Smooth muscle cell (in vitro differentiated cells): ENCODE measurements around the gene FBXO11. TPM values are rescaled to one million over a fixed set of nuclear protein-coding genes. Genes with fewer than 3 reads are reported as not detected.

Experiments used
- DNase-seq: peaks from one replicate; lab custom pipeline; 2025; ENCODE audit not compliant: unreplicated experiment; lab: John Stamatoyannopoulos, UW
- H2AFZ ChIP-seq: fragments of 200-600 bp; sonication (generic); 2 replicates; pipeline ENCODE4 v1.6.0; 2016; ENCODE audit warnings: antibody characterized with exemption, low read depth, mild to moderate bottlenecking
- H3F3A ChIP-seq: fragments of 200-600 bp; sonication (generic); 2 replicates; pipeline ENCODE4 v1.6.0; 2017; ENCODE audit warnings: antibody characterized with exemption, low read depth
- H3K27ac ChIP-seq: fragments of 200-600 bp; sonication (generic); 2 replicates; pipeline ENCODE4 v1.5.1; 2016; ENCODE audit warnings: low read depth, mild to moderate bottlenecking
- H3K27me3 ChIP-seq: fragments of 200-600 bp; sonication (generic); 2 replicates; pipeline ENCODE4 v1.6.1; 2016; ENCODE audit warnings: low read depth, mild to moderate bottlenecking
- H3K36me3 ChIP-seq: fragments of 200-600 bp; sonication (generic); 2 replicates; pipeline ENCODE4 v1.5.1; 2016; ENCODE audit warnings: low read depth
- H3K4me1 ChIP-seq: fragments of 200-600 bp; sonication (generic); 2 replicates; pipeline ENCODE4 v1.5.1; 2016; ENCODE audit warnings: low read depth
- H3K4me2 ChIP-seq: fragments of 200-600 bp; sonication (generic); 2 replicates; pipeline ENCODE4 v1.6.0; 2016; ENCODE audit warnings: mild to moderate bottlenecking
- H3K4me3 ChIP-seq: fragments of 200-600 bp; sonication (generic); 2 replicates; pipeline ENCODE4 v1.5.1; 2016; ENCODE audit warnings: mild to moderate bottlenecking
- H3K79me2 ChIP-seq: fragments of 200-600 bp; sonication (generic); 2 replicates; pipeline ENCODE4 v1.6.0; 2016; ENCODE audit warnings: low read depth, mild to moderate bottlenecking
- H3K9ac ChIP-seq: fragments of 200-600 bp; sonication (generic); 2 replicates; pipeline ENCODE4 v1.6.0; 2016; ENCODE audit warnings: low read depth
- H3K9me3 ChIP-seq: fragments of 200-600 bp; sonication (generic); replicated peaks from 2 replicates; pipeline ENCODE4 v1.5.1; 2016; ENCODE audit warnings: low read depth
- H4K20me1 ChIP-seq: fragments of 200-600 bp; sonication (generic); 2 replicates; pipeline ENCODE4 v1.6.0; 2016; ENCODE audit warnings: low read depth
- WGBS: methylation state at CpG from one replicate; pipeline ENCODE4 v1.1.7; 2016; ENCODE audit warnings: low lambda C conversion rate; 5-methylcytosine and 5-hydroxymethylcytosine counted together
- polyA plus RNA-seq: library from polyadenylated mRNA; unstranded; fragments of >200 nt; fragmentation: Nextera tagmentation; extraction: Ambion mirVana; gene quantifications from 2 replicates; pipeline ENCODE4 v1.2.1, GENCODE V29; 2016
- total RNA-seq: library from RNA; depleted of rRNA; stranded (reverse); fragments of >200 nt; gene quantifications from 2 replicates; pipeline ENCODE4 v1.2.3, GENCODE V29; 2014
- TF ChIP-seq, protein P1 (sequence below): fragments of 200-600 bp; sonication (generic); IDR thresholded peaks from 2 replicates; pipeline ENCODE4 v1.5.1; 2017; ENCODE audit warnings: borderline replicate concordance, mild to moderate bottlenecking, antibody characterized with exemption; ENCODE audit not compliant: insufficient read depth, poor library complexity, severe bottlenecking

The FBXO11 gene
- total and polyA plus RNA-seq, 2 experiments from 2014 or later, result 23.1 to 41.9 TPM

DNA sequence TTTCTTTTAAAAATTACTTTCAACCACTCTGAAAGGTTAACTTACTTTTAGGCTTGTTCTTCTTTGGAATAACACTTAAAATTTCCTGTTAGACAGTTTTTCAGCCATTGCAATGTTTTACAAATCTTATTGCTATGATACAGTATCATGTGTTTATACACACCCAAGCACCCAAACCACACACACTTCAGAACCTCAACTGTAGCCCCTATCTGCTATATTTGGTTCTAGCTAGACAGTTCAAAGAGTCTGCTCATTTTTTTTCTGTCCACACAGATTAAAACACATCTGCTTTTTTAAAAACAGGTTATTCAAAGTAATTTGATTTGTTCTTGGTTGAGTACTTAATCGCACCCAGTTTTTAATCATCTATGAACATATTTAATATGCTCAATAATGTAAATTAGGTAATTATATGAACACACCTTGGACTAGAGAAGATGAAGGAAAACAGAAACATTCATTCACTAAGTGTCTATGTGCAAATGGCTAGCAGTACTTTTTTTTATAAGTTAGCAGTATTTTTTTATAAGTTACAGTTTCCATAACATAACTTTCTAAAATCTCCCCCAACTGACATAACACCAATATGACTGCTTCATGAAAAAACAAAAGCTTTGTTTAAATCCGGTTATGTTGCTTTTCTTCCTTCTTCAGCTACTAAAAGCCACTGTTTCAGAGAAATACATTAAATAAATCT is 17.6 kb downstream of the FBXO11 start:
- Histone ChIP-seq H3K4me1 (peaks cover 8% of the 10 kb centered on the region), H3F3A (no peaks in the 10 kb centered on the region), H4K20me1 (peaks cover 100% of the 10 kb centered on the region), H3K4me3 (no peak overlapping the region), H3K27me3 (no peaks in the 10 kb centered on the region), H3K9me3 (no peaks in the 10 kb centered on the region), H3K9ac (no peak overlapping the region), H3K79me2 (peaks cover 100% of the 10 kb centered on the region), H3K27ac (peak overlapping the region; percentile 39), H3K36me3 (no peaks in the 10 kb centered on the region), H2AFZ (no peak overlapping the region), H3K4me2 (no peak overlapping the region)
- TF ChIP-seq, protein P1, sequence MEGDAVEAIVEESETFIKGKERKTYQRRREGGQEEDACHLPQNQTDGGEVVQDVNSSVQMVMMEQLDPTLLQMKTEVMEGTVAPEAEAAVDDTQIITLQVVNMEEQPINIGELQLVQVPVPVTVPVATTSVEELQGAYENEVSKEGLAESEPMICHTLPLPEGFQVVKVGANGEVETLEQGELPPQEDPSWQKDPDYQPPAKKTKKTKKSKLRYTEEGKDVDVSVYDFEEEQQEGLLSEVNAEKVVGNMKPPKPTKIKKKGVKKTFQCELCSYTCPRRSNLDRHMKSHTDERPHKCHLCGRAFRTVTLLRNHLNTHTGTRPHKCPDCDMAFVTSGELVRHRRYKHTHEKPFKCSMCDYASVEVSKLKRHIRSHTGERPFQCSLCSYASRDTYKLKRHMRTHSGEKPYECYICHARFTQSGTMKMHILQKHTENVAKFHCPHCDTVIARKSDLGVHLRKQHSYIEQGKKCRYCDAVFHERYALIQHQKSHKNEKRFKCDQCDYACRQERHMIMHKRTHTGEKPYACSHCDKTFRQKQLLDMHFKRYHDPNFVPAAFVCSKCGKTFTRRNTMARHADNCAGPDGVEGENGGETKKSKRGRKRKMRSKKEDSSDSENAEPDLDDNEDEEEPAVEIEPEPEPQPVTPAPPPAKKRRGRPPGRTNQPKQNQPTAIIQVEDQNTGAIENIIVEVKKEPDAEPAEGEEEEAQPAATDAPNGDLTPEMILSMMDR, result no peak
- DNase-seq, result no peak
- 92% methylated on average over 2 of the region's 2 CpGs for WGBS

DNA sequence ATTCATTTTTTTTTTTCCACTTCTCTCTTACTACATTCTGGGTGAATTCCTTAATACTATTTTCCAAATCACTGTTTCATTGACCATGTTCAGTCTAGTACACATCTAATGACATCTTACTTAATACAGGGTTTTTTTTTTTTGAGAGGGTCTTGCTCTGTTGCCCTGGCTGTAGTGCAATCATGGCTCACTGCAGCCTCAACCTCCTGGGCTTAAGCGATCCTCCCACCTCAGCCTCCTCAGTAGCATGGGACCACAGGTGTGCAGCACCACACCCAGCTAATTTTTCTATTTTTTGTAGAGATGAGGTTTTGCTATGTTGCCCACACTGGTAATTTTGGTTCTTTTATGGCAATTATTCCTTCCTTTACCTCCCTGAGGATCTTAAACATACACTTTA is 29.4 kb downstream of the FBXO11 start:
- Histone ChIP-seq H3K4me3 (no peak overlapping the region), H3K79me2 (peaks cover 99% of the 10 kb centered on the region), H3K9ac (no peak overlapping the region), H3K9me3 (no peaks in the 10 kb centered on the region), H3K36me3 (no peaks in the 10 kb centered on the region), H2AFZ (no peak overlapping the region), H4K20me1 (peaks cover 100% of the 10 kb centered on the region), H3F3A (peaks cover 11% of the 10 kb centered on the region), H3K27me3 (no peaks in the 10 kb centered on the region), H3K4me2 (no peak overlapping the region), H3K4me1 (peaks cover 6% of the 10 kb centered on the region), H3K27ac (no peak overlapping the region)
- DNase-seq, result no peak
- TF ChIP-seq, protein P1, result no peak
- WGBS, result 100% methylated on average over 1 of the region's 1 CpG

DNA sequence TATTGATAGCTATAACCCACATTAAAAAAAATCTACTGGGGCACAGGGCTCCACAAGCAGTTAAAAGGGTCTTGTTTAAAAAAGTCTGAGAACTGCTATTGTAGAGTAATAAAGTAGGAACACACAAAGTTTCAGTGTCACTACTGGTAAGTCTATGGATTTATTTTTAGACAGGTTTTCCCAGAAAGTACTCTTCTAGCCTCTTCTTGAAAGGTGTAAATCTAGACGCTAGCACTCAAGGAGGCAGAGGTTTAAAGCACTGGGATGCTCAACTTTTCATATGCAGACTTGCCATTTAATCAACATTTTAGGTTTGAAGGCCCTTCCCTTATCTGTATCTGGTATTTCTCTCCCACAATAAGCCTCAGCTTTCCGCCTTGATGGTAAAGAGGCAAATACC is 33.4 kb downstream of the FBXO11 start:
- TF ChIP-seq, protein P1, result no peak
- Histone ChIP-seq H3K79me2 (peaks cover 99% of the 10 kb centered on the region), H3F3A (peaks cover 40% of the 10 kb centered on the region), H3K27me3 (no peaks in the 10 kb centered on the region), H3K4me2 (no peak overlapping the region), H3K27ac (no peak overlapping the region), H4K20me1 (peaks cover 100% of the 10 kb centered on the region), H3K36me3 (no peaks in the 10 kb centered on the region), H3K4me1 (peaks cover 27% of the 10 kb centered on the region), H3K9ac (no peak overlapping the region), H3K9me3 (no peaks in the 10 kb centered on the region), H2AFZ (no peak overlapping the region), H3K4me3 (no peak overlapping the region)
- DNase-seq, result no peak
- WGBS, result 82% methylated on average over 2 of the region's 2 CpGs
